NK-92 (cell line): ENCODE data around the gene WDR74.
A peak's percentile ranks its signal among the peaks of the same experiment; 100 is the strongest.
"Not testable (repeated sequence)": the region's sequence is repeated elsewhere in the genome, so short reads cannot be mapped to it uniquely, and the experiment has no call there.

Source experiments
- DNase-seq: peaks from one replicate; lab custom pipeline; 2025; ENCODE audit not compliant: unreplicated experiment; lab: John Stamatoyannopoulos, UW

The WDR74 gene

GRCh38 chr11:62839050-62839945 lies at the start of gene WDR74:
TSS of gene WDR74 (minus strand) at chr11:62839590. CDS start at chr11:62839570, 20 bp downstream.
- DNase-seq, result peak; percentile 50

GRCh38 chr11:62889126-62889483 lies 49.7 kb upstream of the WDR74 start:
- DNase-seq, result no peak

- DNase-seq, result no peak
Measured at GRCh38 chr11:62888406-62888805, 49.0 kb upstream of the WDR74 start.

- no peak for DNase-seq
Measured at GRCh38 chr11:62885137-62885750, 45.9 kb upstream of the WDR74 start.

- no peak for DNase-seq
Measured at GRCh38 chr11:62883673-62884072, 44.3 kb upstream of the WDR74 start.

- no peak for DNase-seq
Measured at GRCh38 chr11:62882788-62883501, 43.6 kb upstream of the WDR74 start.

GRCh38 chr11:62882431-62882749 lies 43.0 kb upstream of the WDR74 start:
- no peak for DNase-seq

GRCh38 chr11:62881579-62882430 lies 42.4 kb upstream of the WDR74 start:
- peak; percentile 77 for DNase-seq

GRCh38 chr11:62880803-62881578 lies 41.6 kb upstream of the WDR74 start, which contains the start of gene SLC3A2:
TSS of gene SLC3A2 (plus strand) at chr11:62880896. CDS start at chr11:62881024, 128 bp downstream.
- DNase-seq, result no peak

GRCh38 chr11:62880231-62880802 lies 40.9 kb upstream of the WDR74 start:
- no peak for DNase-seq

GRCh38 chr11:62879235-62879978 lies 40.0 kb upstream of the WDR74 start:
- DNase-seq, result no peak

- no peak for DNase-seq
Measured at GRCh38 chr11:62876712-62877111, 37.3 kb upstream of the WDR74 start.

GRCh38 chr11:62875698-62876478 lies 36.5 kb upstream of the WDR74 start:
- DNase-seq, result no peak

- DNase-seq, result no peak
Measured at GRCh38 chr11:62874851-62875250, 35.5 kb upstream of the WDR74 start.

- no peak for DNase-seq
Measured at GRCh38 chr11:62865635-62866034, 26.2 kb upstream of the WDR74 start.

GRCh38 chr11:62863687-62864335 lies 24.4 kb upstream of the WDR74 start:
- DNase-seq, result no peak

GRCh38 chr11:62861564-62862192 lies 22.3 kb upstream of the WDR74 start:
- not testable (repeated sequence) for DNase-seq
